Lower leg skin (tissue), 4 donors: ENCODE data around the gene PTGR2. TPM values are rescaled to one million over a fixed set of nuclear protein-coding genes. Genes with fewer than 3 reads are reported as not detected.
"Not testable (repeated sequence)": the region's sequence is repeated elsewhere in the genome, so short reads cannot be mapped to it uniquely, and the experiment has no call there.

Experiments
- DNase-seq, 2 donors: peaks; one replicate each; pipeline ENCODE4 v3.0.0-alpha.2; 2019; ENCODE audit warnings: low spot score in 2 of 2
- H3K4me3 ChIP-seq: fragments of 200-600 bp; sonication (generic); 2 replicates; pipeline ENCODE4 v1.5.1; 2017; ENCODE audit warnings: mild to moderate bottlenecking, low read depth; ENCODE audit not compliant: poor library complexity, severe bottlenecking
- POLR2A ChIP-seq, 2 donors: fragments of 450-650 bp; IDR thresholded peaks; one replicate each; pipeline ENCODE4 v1.6.1; 2016 to 2017; ENCODE audit warnings: antibody characterized with exemption in 2 of 2, mild to moderate bottlenecking in 1 of 2, moderate library complexity in 1 of 2
- WGBS, 2 donors: methylation state at CpG; one replicate each; pipeline ENCODE4 v1.1.5; 2018; 5-methylcytosine and 5-hydroxymethylcytosine counted together
- intact Hi-C: fragments of 100-400 bp; cut with DNase I; formaldehyde crosslinking; loops from one replicate; pipeline ENCODE4 v1.15.0; 2023; ENCODE audit warnings: low total_unique reads
- total RNA-seq, 4 donors: library from RNA; depleted of rRNA; stranded (reverse); fragments of >200 nt; gene quantifications; one replicate each; pipeline ENCODE4 v1.1.0, GENCODE V29; 2016
- TF ChIP-seq, protein P1 (sequence below), 3 donors: fragments of 450-650 bp; IDR thresholded peaks; one replicate each; pipeline ENCODE4 v1.5.1; 2016; ENCODE audit warnings: antibody characterized with exemption in 3 of 3, mild to moderate bottlenecking in 3 of 3, moderate library complexity in 2 of 3

The PTGR2 gene
- total RNA-seq, 4 donors from 2014 or later, result 4.2 to 13.5 (median 8.3) TPM

DNA sequence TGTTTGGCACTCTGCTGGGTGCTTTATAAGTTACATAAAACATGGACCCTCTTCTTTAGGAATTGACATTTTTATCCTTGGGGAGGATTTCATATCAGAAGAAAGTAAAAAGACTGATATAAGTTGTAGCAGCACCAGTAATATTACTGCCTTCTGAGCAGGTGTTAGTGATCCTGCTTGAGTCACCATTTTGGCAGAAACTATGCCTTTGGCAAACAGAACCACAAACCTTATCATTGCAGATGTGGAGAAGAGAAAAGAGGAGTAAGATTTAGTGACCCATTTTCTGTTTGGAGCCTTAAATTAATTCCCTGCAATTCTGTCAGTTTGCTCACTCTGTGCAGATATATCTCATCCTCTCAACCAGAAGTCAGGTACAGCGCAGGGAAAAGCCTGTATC lies 58.0 kb downstream of the PTGR2 start:
- no peak for DNase-seq
- no peak overlapping the region for H3K4me3 ChIP-seq
- intact Hi-C loops, result no loop called here
- TF ChIP-seq POLR2A (IDR thresholded peaks at IDR 0.05), result no peak
- 96 to 97% methylated on average over 1 of the region's 1 CpG for WGBS, 2 donors

DNA sequence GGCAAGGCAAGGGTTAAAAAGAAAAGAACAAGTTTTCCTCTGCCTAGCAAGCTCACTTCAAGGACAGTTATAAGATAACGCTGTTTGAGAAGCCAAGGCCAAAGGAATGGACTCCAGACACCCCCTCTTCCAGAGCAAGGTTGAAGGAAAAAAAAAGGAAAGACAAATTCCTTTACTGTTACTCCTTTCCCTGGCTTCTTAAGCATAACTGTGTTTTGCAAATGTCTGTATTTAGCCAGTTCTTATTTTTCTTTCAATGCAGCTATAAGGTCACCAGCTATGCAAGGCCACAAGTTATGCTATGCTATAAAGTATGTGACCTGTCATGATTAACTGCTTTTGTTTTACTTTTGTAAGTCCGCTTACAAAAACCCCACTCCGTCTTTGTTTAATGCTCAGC lies 61.6 kb downstream of the PTGR2 start:
- no peak for DNase-seq
- WGBS, 2 donors, result 93 to 94% methylated on average over 3 of the region's 3 CpGs
- H3K4me3 ChIP-seq, result no peak overlapping the region
- no peak for TF ChIP-seq POLR2A (IDR thresholded peaks at IDR 0.05)
- TF ChIP-seq, protein P1, sequence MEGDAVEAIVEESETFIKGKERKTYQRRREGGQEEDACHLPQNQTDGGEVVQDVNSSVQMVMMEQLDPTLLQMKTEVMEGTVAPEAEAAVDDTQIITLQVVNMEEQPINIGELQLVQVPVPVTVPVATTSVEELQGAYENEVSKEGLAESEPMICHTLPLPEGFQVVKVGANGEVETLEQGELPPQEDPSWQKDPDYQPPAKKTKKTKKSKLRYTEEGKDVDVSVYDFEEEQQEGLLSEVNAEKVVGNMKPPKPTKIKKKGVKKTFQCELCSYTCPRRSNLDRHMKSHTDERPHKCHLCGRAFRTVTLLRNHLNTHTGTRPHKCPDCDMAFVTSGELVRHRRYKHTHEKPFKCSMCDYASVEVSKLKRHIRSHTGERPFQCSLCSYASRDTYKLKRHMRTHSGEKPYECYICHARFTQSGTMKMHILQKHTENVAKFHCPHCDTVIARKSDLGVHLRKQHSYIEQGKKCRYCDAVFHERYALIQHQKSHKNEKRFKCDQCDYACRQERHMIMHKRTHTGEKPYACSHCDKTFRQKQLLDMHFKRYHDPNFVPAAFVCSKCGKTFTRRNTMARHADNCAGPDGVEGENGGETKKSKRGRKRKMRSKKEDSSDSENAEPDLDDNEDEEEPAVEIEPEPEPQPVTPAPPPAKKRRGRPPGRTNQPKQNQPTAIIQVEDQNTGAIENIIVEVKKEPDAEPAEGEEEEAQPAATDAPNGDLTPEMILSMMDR (IDR thresholded peaks at IDR 0.05), result no peak
- intact Hi-C loops, result no loop called here

DNA sequence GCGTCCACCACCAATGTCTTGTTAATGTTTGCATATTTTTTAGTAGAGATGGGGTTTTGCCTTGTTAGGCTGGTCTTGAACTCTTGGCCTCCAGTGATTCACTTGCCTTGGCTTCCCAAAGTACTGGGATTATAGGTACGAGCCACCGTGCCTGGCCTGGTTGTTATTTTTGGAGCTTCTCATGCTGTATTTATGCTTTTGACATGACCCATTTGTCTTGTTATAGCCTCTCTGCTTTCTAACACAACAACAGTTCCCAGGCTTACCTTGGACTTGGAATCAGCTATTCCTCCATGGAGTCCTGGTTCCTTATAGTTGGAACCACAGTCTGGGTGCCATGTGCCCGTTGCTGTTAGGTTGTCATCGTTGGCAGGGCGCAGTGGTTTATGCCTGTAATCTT lies 64.7 kb downstream of the PTGR2 start:
- WGBS, 2 donors, result 88 to 91% methylated on average over 6 of the region's 6 CpGs
- DNase-seq, result no peak
- no peak overlapping the region for H3K4me3 ChIP-seq
- intact Hi-C loops, result no loop called here
- TF ChIP-seq, protein P1 (IDR thresholded peaks at IDR 0.05), result no peak
- TF ChIP-seq POLR2A (IDR thresholded peaks at IDR 0.05), result no peak

DNA sequence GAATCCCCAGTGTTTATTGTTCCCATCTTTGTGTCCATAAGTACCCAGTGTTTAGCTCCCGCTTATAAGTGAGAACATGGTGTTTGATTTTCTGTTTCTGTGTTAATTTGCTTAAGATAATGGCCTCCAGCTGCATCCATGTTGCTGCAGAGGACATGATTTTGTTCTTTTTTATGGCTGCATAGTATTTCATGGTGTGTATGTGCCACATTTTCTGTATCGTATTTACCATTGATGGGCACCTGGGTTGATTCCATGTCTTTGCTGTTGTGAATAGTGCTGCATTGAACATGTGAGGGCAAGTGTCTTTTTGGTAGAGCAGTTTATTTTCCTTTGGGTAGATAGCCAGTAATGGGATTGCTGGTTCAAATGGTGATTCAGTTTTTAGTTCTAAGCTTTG lies 67.8 kb downstream of the PTGR2 start:
- H3K4me3 ChIP-seq, intact Hi-C loops, DNase-seq: not testable (repeated sequence)
- 95 to 100% methylated on average over 2 of the region's 2 CpGs for WGBS, 2 donors

DNA sequence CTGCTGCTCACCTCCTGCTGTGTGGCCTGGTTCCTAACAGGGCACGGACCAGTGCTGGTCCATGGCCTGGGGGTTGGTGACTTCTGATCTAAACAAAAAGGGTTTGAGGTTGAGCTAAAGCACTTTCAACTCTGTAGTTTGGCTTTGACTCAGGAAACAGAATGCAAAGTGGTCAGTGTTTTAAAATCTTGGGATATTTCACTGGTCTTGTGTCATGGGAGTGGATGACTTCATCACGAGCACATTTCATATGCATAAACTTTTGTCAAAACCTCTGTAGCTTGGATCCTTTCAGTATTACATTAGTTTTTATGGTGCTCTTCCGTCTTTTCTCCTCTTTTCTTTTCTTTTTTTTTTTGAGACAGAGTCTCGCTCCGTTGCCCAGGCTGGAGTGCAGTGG lies 72.7 kb downstream of the PTGR2 start:
- H3K4me3 ChIP-seq, result no peak overlapping the region
- TF ChIP-seq POLR2A (IDR thresholded peaks at IDR 0.05), result no peak
- TF ChIP-seq, protein P1 (IDR thresholded peaks at IDR 0.05), result no peak
- DNase-seq, result no peak
- intact Hi-C loops, result no loop called here
- WGBS, 2 donors, result 94 to 96% methylated on average over 5 of the region's 5 CpGs

Other genes with a start within 250 kb of the PTGR2 start
- under 1 TPM in 1 of 4 donors, not detected in 3; 0.45 TPM for gene ACOT6, start 239.3 kb upstream of the PTGR2 start, total RNA-seq
- 1 to 10 TPM; 1.3 to 5.4 (median 3.1) TPM for gene DNAL1, start 206.8 kb upstream of the PTGR2 start, total RNA-seq
- gene PNMA1, start 137.4 kb upstream of the PTGR2 start, total RNA-seq, result 1 to 10 TPM; 4.6 to 8.5 (median 6.6) TPM
- gene ZNF410, start 35.0 kb downstream of the PTGR2 start, total RNA-seq, result 10 to 100 TPM; 38.7 to 55.3 (median 50.5) TPM
- 1 to 10 TPM; 1.7 to 3.8 (median 3.2) TPM for gene FAM161B, start 98.3 kb downstream of the PTGR2 start, total RNA-seq
- gene COQ6, start 98.5 kb downstream of the PTGR2 start, total RNA-seq, result 10 to 100 TPM; 20.9 to 42.7 (median 38.7) TPM
- 10 to 100 TPM in 2 of 4 donors, 1 to 10 TPM in 2; 3.9 to 16.9 (median 10.8) TPM for gene ENTPD5, start 167.5 kb downstream of the PTGR2 start, total RNA-seq
- gene BBOF1, start 167.5 kb downstream of the PTGR2 start, total RNA-seq, result 1 to 10 TPM; 2.1 to 9.1 (median 3.7) TPM
- 10 to 100 TPM; 12.7 to 37.5 (median 20.0) TPM for gene ALDH6A1, start 232.6 kb downstream of the PTGR2 start, total RNA-seq
- 1 to 10 TPM; 5.6 to 7.9 (median 5.8) TPM for gene LIN52, start 233.1 kb downstream of the PTGR2 start, total RNA-seq